Measurements from ENCODE around the gene GJA3.

GJA3 gene

DNA sequence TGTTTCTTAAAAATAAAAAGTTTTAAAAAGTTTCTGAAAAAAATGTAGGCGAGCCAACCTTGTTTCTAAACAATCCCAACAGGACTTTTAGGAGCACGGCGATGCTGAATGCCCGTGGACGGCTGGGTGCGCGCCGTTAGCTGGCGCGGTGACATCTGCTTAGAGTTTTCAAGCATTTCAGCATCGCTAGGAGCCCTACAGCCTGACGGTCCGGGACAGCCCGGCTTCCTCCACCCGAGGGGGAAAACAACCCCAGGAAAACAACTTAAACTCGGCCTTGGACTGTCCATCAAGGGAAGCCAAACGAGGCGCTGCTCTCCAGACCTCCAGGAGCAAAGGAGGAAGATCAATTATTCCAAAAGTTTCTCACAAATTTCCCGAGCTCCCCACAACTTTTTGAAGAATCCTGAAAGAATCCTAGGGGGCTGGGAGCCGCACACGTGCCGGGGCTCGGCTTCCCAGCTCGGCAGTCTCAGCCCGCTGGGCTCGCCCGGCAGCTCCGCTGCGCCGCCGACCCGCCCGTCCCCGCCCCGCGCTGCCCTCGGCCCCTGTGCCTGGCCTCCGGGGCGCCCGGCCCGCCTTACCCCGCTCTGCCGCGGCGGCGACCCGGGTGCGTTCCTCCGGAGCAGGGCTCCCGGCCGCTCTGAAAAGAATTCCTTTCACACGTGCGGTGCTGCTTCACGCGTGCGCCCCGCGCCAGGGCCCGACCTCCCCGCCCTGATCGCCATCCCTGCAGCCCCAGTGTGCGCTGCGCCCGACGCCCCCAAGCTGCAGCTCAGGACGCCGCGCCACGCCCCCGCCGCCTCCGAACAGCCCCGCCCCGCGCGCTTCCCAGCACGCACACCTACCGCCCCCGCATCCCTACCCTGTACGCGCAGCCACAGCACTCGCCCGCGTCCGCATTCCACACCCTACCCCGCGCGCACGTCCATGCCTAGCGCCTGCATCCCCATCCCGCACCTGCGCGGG, at the start of gene GJA3:
Gene GJA3 (minus strand): TSS at position 747 of the 969 bp plus-strand sequence. CDS start 17,764 bp downstream, outside the sequence.
- Histone ChIP-seq H3F3A (ENCODE audit: control insufficient read depth, insufficient read depth) (0 out of 2 replicates have a peak, but pooled peaks cover 3% of the 10 kb centered on the region), H4K20me1 (ENCODE audit: control insufficient read depth, insufficient read depth, low read depth, low read length) (peaks cover 4% of the 10 kb centered on the region; the same call in 1 of the 2 replicates), H3K27ac (ENCODE audit: low read depth, low read length) (no peak within 1 kb of the TSS), H3K9me3 (ENCODE audit: control insufficient read depth, insufficient read depth, low read length) (no peaks in the 10 kb centered on the region), H3K9me2 (replicated peaks; ENCODE audit: control insufficient read depth, low read length) (no peaks in the 10 kb centered on the region), H3K27me3 (ENCODE audit: control insufficient read depth, low read length) (peaks cover 56% of the 10 kb centered on the region), H3K4me1 (ENCODE audit: control insufficient read depth, low read length) (peaks cover 12% of the 10 kb centered on the region), H3K79me2 (ENCODE audit: control insufficient read depth, low read length) (no peaks in the 10 kb centered on the region), H3K4me2 (ENCODE audit: low read length) (peak within 1 kb of the TSS; percentile 59), H3K36me3 (ENCODE audit: control insufficient read depth, low read length) (no peaks in the 10 kb centered on the region), H3K4me3 (ENCODE audit: low read length) (peak within 1 kb of the TSS; percentile 49)
- TF ChIP-seq, protein P1, sequence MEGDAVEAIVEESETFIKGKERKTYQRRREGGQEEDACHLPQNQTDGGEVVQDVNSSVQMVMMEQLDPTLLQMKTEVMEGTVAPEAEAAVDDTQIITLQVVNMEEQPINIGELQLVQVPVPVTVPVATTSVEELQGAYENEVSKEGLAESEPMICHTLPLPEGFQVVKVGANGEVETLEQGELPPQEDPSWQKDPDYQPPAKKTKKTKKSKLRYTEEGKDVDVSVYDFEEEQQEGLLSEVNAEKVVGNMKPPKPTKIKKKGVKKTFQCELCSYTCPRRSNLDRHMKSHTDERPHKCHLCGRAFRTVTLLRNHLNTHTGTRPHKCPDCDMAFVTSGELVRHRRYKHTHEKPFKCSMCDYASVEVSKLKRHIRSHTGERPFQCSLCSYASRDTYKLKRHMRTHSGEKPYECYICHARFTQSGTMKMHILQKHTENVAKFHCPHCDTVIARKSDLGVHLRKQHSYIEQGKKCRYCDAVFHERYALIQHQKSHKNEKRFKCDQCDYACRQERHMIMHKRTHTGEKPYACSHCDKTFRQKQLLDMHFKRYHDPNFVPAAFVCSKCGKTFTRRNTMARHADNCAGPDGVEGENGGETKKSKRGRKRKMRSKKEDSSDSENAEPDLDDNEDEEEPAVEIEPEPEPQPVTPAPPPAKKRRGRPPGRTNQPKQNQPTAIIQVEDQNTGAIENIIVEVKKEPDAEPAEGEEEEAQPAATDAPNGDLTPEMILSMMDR (IDR thresholded peaks at IDR 0.05; ENCODE audit: low read depth, low read length, poor library complexity, severe bottlenecking), result no peak
- TF ChIP-seq EZH2phosphoT487 (IDR thresholded peaks at IDR 0.05; ENCODE audit: borderline replicate concordance, low read length), result peak; percentile 21; the same call in 1 of the 2 replicates

DNA sequence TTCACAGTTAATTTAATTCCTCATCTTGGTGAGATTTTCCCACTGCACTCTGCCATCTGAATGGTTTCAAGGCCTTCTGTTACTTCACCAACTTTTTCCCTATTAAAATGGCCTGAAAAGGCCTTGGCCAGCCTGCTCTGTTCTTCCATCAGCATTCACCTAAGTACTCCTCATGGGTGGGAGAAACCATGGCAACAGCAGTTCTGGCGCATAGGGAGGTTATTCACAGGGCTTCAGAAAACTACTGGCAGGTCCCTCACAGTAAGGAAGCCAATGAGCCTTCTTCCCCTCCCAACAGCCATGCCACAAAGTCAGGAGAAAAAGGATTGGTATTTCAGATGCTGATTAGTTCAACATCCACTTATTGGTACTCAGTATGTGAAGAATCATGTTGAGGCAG, 49.1 kb upstream of the GJA3 start:
- Histone ChIP-seq H3K9me3 (ENCODE audit: control insufficient read depth, insufficient read depth, low read length) (no peaks in the 10 kb centered on the region), H3K4me1 (ENCODE audit: control insufficient read depth, low read length) (no peaks in the 10 kb centered on the region), H3K9me2 (replicated peaks; ENCODE audit: control insufficient read depth, low read length) (no peaks in the 10 kb centered on the region), H3F3A (ENCODE audit: control insufficient read depth, insufficient read depth) (no peaks in the 10 kb centered on the region), H3K4me3 (ENCODE audit: low read length) (no peak overlapping the region), H4K20me1 (ENCODE audit: control insufficient read depth, insufficient read depth, low read depth, low read length) (no peaks in the 10 kb centered on the region), H3K27me3 (ENCODE audit: control insufficient read depth, low read length) (peaks cover 3% of the 10 kb centered on the region; the same call in 1 of the 2 replicates), H3K79me2 (ENCODE audit: control insufficient read depth, low read length) (no peaks in the 10 kb centered on the region), H3K36me3 (ENCODE audit: control insufficient read depth, low read length) (no peaks in the 10 kb centered on the region), H3K4me2 (ENCODE audit: low read length) (no peak overlapping the region), H3K27ac (ENCODE audit: low read depth, low read length) (no peak overlapping the region)
- TF ChIP-seq EZH2phosphoT487 (IDR thresholded peaks at IDR 0.05; ENCODE audit: borderline replicate concordance, low read length), result no peak
- TF ChIP-seq, protein P1 (IDR thresholded peaks at IDR 0.05; ENCODE audit: low read depth, low read length, poor library complexity, severe bottlenecking), result no peak

DNA sequence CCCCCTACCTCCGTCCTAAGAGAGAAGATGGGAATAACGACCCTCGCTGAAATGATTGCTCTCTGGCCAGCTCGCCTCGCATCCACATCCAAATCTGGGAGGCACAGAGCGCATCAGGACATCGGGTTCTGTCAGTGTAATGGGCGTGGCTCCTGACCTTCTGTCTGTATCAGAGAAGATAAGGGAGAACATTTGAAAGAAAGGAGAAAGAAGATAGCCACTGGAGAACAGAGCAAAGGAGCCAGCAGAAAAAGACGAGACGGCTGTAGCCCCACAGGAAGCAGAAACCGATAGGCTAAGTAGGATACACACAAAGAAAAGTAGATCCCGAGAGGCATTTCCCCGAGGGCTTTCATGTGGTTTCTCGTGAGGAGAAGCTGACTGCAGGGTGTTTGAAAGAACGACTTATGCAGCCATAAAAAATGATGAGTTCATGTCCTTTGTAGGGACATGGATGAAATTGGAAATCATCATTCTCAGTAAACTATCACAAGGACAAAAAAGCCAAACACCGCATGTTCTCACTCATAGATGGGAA, 45.9 kb upstream of the GJA3 start:
- Histone ChIP-seq H3K79me2 (ENCODE audit: control insufficient read depth, low read length) (no peaks in the 10 kb centered on the region), H3K27me3 (ENCODE audit: control insufficient read depth, low read length) (peaks cover 3% of the 10 kb centered on the region), H3K9me3 (ENCODE audit: control insufficient read depth, insufficient read depth, low read length) (no peaks in the 10 kb centered on the region), H3K36me3 (ENCODE audit: control insufficient read depth, low read length) (no peaks in the 10 kb centered on the region), H3K4me2 (ENCODE audit: low read length) (no peak overlapping the region), H3K9me2 (replicated peaks; ENCODE audit: control insufficient read depth, low read length) (no peaks in the 10 kb centered on the region), H3F3A (ENCODE audit: control insufficient read depth, insufficient read depth) (no peaks in the 10 kb centered on the region), H4K20me1 (ENCODE audit: control insufficient read depth, insufficient read depth, low read depth, low read length) (no peaks in the 10 kb centered on the region), H3K4me3 (ENCODE audit: low read length) (no peak overlapping the region), H3K4me1 (ENCODE audit: control insufficient read depth, low read length) (no peaks in the 10 kb centered on the region), H3K27ac (ENCODE audit: low read depth, low read length) (no peak overlapping the region)
- no peak for TF ChIP-seq EZH2phosphoT487 (IDR thresholded peaks at IDR 0.05; ENCODE audit: borderline replicate concordance, low read length)

All from DOHH2 (cell line).